Measurements from ENCODE around the gene SAMSN1. TPM values are rescaled to one million over a fixed set of nuclear protein-coding genes. Genes with fewer than 3 reads are reported as not detected.

Gene SAMSN1
- total and polyA plus RNA-seq, 9 of the 15 experiments (the other 6 are each of a cell fraction or from before 2014, with no cell fraction given), result 101 to 223 (median 159) TPM

- TF ChIP-seq LEF1 (IDR thresholded peaks at IDR 0.05) (no peak), MXI1 (IDR thresholded peaks at IDR 0.05; ENCODE audit: low read depth, low read length) (no peak), ZNF217 (CRISPR knock-in tag; IDR thresholded peaks at IDR 0.05) (no peak), PYGO2 (tag; IDR thresholded peaks at IDR 0.05) (no peak), RBM25 (IDR thresholded peaks at IDR 0.05; ENCODE audit: low read depth, low read length, severe bottlenecking) (peak; percentile 61), ZFP1 (CRISPR knock-in tag; IDR thresholded peaks at IDR 0.05) (no peak), FOXM1 (IDR thresholded peaks at IDR 0.05; ENCODE audit: low read depth) (no peak), FOXM1 (CRISPR knock-in tag; IDR thresholded peaks at IDR 0.05; ENCODE audit: low read depth) (no peak), SFPQ (IDR thresholded peaks at IDR 0.05; ENCODE audit: low read depth, low read length) (no peak), ZFP36 (IDR thresholded peaks at IDR 0.05; ENCODE audit: low read depth, low read length, partially characterized antibody) (peak; percentile 92), TAL1 (IDR thresholded peaks at IDR 0.05) (no peak), ZNF561 (CRISPR knock-in tag; conservative IDR thresholded peaks at IDR 0.05) (no peak), GTF2A2 (tag; IDR thresholded peaks at IDR 0.05) (no peak), POLR2B (IDR thresholded peaks at IDR 0.05; ENCODE audit: low read depth, partially characterized antibody) (peak; percentile 85), ZNF408 (CRISPR knock-in tag; IDR thresholded peaks at IDR 0.05; ENCODE audit: low read depth) (no peak), ZNF280A (IDR thresholded peaks at IDR 0.05; ENCODE audit: low read depth, partially characterized antibody) (no peak), ZZZ3 (IDR thresholded peaks at IDR 0.05) (no peak), RFX1 (IDR thresholded peaks at IDR 0.05) (peak; percentile 84), NR2F6 (CRISPR knock-in tag; IDR thresholded peaks at IDR 0.05) (no peak), HMG20A (CRISPR knock-in tag; conservative IDR thresholded peaks at IDR 0.05) (no peak), ZNF311 (CRISPR knock-in tag; IDR thresholded peaks at IDR 0.05) (no peak)
- TF ChIP-seq, protein P1, sequence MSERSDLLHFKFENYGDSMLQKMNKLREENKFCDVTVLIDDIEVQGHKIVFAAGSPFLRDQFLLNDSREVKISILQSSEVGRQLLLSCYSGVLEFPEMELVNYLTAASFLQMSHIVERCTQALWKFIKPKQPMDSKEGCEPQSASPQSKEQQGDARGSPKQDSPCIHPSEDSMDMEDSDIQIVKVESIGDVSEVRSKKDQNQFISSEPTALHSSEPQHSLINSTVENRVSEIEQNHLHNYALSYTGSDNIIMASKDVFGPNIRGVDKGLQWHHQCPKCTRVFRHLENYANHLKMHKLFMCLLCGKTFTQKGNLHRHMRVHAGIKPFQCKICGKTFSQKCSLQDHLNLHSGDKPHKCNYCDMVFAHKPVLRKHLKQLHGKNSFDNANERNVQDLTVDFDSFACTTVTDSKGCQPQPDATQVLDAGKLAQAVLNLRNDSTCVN (CRISPR knock-in tag; IDR thresholded peaks at IDR 0.05), result no peak
- TF ChIP-seq, protein P2, sequence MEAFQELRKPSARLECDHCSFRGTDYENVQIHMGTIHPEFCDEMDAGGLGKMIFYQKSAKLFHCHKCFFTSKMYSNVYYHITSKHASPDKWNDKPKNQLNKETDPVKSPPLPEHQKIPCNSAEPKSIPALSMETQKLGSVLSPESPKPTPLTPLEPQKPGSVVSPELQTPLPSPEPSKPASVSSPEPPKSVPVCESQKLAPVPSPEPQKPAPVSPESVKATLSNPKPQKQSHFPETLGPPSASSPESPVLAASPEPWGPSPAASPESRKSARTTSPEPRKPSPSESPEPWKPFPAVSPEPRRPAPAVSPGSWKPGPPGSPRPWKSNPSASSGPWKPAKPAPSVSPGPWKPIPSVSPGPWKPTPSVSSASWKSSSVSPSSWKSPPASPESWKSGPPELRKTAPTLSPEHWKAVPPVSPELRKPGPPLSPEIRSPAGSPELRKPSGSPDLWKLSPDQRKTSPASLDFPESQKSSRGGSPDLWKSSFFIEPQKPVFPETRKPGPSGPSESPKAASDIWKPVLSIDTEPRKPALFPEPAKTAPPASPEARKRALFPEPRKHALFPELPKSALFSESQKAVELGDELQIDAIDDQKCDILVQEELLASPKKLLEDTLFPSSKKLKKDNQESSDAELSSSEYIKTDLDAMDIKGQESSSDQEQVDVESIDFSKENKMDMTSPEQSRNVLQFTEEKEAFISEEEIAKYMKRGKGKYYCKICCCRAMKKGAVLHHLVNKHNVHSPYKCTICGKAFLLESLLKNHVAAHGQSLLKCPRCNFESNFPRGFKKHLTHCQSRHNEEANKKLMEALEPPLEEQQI (IDR thresholded peaks at IDR 0.05), result no peak
These were observed 61.7 kb downstream of the SAMSN1 start (continued) for GRCh38 chr21:14484188-14485009.

Data from K562 (cell line).